ENCODE data around the gene ZNF511. TPM values are rescaled to one million over a fixed set of nuclear protein-coding genes. Genes with fewer than 3 reads are reported as not detected.

ZNF511 gene
- total RNA-seq, 1 experiment from 2014 or later = 89.4 TPM

- H2BK12ac ChIP-seq (ENCODE audit: insufficient read length, low read depth, low read length) = no peak overlapping the region
- no peak overlapping the region for H3K23ac ChIP-seq (ENCODE audit: insufficient read length, low read depth, low read length)
- no peak overlapping the region for H3T11ph ChIP-seq (ENCODE audit: low read length)
- TF ChIP-seq, protein P1, sequence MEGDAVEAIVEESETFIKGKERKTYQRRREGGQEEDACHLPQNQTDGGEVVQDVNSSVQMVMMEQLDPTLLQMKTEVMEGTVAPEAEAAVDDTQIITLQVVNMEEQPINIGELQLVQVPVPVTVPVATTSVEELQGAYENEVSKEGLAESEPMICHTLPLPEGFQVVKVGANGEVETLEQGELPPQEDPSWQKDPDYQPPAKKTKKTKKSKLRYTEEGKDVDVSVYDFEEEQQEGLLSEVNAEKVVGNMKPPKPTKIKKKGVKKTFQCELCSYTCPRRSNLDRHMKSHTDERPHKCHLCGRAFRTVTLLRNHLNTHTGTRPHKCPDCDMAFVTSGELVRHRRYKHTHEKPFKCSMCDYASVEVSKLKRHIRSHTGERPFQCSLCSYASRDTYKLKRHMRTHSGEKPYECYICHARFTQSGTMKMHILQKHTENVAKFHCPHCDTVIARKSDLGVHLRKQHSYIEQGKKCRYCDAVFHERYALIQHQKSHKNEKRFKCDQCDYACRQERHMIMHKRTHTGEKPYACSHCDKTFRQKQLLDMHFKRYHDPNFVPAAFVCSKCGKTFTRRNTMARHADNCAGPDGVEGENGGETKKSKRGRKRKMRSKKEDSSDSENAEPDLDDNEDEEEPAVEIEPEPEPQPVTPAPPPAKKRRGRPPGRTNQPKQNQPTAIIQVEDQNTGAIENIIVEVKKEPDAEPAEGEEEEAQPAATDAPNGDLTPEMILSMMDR (conservative IDR thresholded peaks at IDR 0.05) = no peak
- no peaks in the 10 kb centered on the region for H3K4me1 ChIP-seq (ENCODE audit: insufficient read depth, low read length)
- H2AFZ ChIP-seq (ENCODE audit: low read length) = no peak overlapping the region
- no peak overlapping the region for H4K8ac ChIP-seq (replicated peaks; ENCODE audit: insufficient read length, low read depth, low read length)
- H3K14ac ChIP-seq (ENCODE audit: insufficient read depth, low read length) = no peak overlapping the region
- no peak overlapping the region for H3K18ac ChIP-seq (ENCODE audit: insufficient read length, low read depth, low read length)
- no peak overlapping the region for H3K9ac ChIP-seq (ENCODE audit: extremely low read depth, insufficient read length, low read length)
- H3K4me1 Mint-ChIP-seq = peaks cover 4 to 28% of the 10 kb centered on the region in 2 experiments; a peak in 3 of 4 replicates
- no peak overlapping the region for H3K56ac ChIP-seq (ENCODE audit: insufficient read length, low read depth, low read length)
- no peaks in the 10 kb centered on the region; a peak in 1 of 5 replicates for H3K9me3 Mint-ChIP-seq
- no peak overlapping the region for H4K91ac ChIP-seq (ENCODE audit: insufficient read length, low read depth, low read length)
- no peaks in the 10 kb centered on the region; a peak in 1 of 7 replicates for H3K36me3 Mint-ChIP-seq (ENCODE audit: insufficient read depth in 1 of 3, low read depth in 3 of 3)
- no peak overlapping the region for H4K5ac ChIP-seq (ENCODE audit: insufficient read length, low read depth, low read length)
- H2BK120ac ChIP-seq (ENCODE audit: low read depth, low read length, poor library complexity, severe bottlenecking) = no peak overlapping the region
- H4K20me1 ChIP-seq (ENCODE audit: control insufficient read depth, insufficient read depth, insufficient read length) = no peaks in the 10 kb centered on the region
- H3K27me3 Mint-ChIP-seq (ENCODE audit: low read depth) = peaks cover 16% of the 10 kb centered on the region
- no peaks in the 10 kb centered on the region for H3K23me2 ChIP-seq (ENCODE audit: insufficient read length, low read depth, low read length, poor library complexity, severe bottlenecking)
- H2BK5ac ChIP-seq (ENCODE audit: insufficient read length, low read length) = no peak overlapping the region
- H2BK15ac ChIP-seq (ENCODE audit: low read depth, low read length) = no peak overlapping the region
- no peak overlapping the region for H3K27ac ChIP-seq (ENCODE audit: insufficient read length, low read depth, low read length)
- no peaks in the 10 kb centered on the region for H3K79me2 ChIP-seq (ENCODE audit: insufficient read depth, low read length)
- H2AK5ac ChIP-seq (ENCODE audit: insufficient read length, low read length) = no peak overlapping the region
- WGBS (ENCODE audit: extremely low coverage, insufficient read length, low lambda C conversion rate) = no CpG with 5 or more reads among the region's 9 CpGs
- no peaks in the 10 kb centered on the region for H3K9me3 ChIP-seq (ENCODE audit: control insufficient read depth, low read depth, low read length)
- H2BK20ac ChIP-seq (ENCODE audit: low read depth, low read length, poor library complexity, severe bottlenecking) = no peak overlapping the region
- H3K79me1 ChIP-seq (ENCODE audit: insufficient read depth, low read depth, low read length, poor library complexity, severe bottlenecking) = no peaks in the 10 kb centered on the region
- no peak overlapping the region for H3K4ac ChIP-seq (ENCODE audit: low read depth, low read length)
- no peak overlapping the region for H3K4me2 ChIP-seq (ENCODE audit: insufficient read depth, insufficient read length, low read length)
- no peak for DNase-seq
- H3K4me3 Mint-ChIP-seq = no peak overlapping the region
- H3K27me3 ChIP-seq (ENCODE audit: insufficient read depth, low read length) = no peaks in the 10 kb centered on the region; the same call in 1 of the 2 replicates
- H3K27ac Mint-ChIP-seq = no peak overlapping the region
Measured at GRCh38 chr10:133349577-133350011, 40.9 kb downstream of the ZNF511 start.
